GM19397 (cell line): ENCODE results near the gene PPFIA2.
"Not testable (repeated sequence)": the region's sequence is repeated elsewhere in the genome, so short reads cannot be mapped to it uniquely, and the experiment has no call there.

Experiments
- ATAC-seq: cut with Tn5 transposase; IDR thresholded peaks from one replicate; pipeline ENCODE4 v1.9.1; 2021; ENCODE audit warnings: mild to moderate bottlenecking, moderate library complexity; ENCODE audit not compliant: unreplicated experiment

The PPFIA2 gene

DNA sequence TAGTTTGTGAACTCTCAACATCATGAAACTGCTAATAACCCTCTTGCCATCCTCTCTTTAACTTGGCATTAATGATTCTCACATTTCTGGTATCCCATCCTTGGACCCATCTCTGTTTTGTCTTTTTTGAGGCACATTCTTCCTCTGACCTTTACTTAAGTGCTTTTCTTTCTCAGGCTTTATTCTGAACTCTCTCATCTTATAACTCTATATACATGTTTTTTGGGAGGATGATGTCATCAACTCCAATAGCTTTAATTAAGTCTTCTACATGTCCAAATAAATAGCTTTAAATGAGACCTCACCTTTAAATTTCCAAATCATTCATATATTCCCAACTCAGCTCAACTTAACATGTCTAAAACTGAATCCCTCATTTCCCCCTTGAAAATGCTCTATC is 88.4 kb downstream of the PPFIA2 start:
- no peak for ATAC-seq

DNA sequence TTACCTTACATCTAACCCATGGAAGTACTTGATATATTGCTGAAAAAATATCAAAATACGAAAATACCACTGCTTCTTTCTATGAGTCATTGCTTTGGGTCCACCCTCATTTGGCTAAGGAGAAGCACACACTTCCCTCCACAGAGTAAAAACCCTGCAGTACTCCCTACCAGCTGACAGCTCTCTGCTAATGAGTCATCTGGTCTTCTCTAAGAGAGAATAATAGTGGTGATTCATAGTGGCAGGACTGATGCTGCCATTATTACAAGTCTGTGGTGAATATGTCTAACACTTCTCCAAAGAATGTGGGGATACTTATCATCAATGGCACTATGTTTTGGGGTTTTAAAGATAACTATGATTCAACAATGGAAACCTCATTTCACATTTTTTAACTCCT is 90.7 kb downstream of the PPFIA2 start:
- ATAC-seq = peak; percentile 75

DNA sequence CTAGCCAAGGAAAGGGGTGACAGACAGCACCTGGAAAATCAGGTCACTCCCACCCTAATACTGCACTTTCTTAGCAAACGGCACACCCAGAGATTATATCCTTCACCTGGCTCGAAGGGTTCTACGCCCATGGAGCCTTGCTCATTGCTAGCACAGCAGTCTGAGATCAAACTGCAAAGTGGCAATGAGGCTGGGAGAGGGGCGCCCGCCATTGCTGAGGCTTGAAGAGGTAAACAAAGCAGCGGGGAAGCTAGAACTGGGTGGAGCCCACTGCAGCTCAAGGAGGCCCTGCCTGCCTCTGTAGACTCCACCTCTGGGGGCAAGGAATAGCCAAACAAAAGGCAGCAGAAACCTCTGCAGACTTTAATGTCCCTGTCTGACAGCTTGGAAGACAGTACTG is 99.8 kb downstream of the PPFIA2 start:
- not testable (repeated sequence) for ATAC-seq

DNA sequence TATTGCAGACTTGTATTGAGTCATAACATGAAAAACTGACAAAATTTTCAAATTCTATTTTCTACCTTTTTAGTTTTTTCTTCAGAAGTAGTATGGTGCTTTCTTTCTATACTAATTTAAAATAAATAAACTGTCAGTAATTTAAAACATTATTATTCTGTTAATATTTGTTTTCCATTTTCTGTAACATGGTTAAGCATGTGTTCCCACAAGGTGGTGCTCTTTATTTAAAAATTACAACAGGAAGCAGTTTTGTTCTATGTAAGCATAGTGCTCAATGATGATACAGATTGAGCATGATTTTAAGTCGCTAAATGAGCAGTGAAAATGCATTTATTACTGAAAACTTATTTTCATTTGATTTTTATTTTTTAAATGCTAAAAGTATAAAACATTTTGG is 114.6 kb downstream of the PPFIA2 start:
- no peak for ATAC-seq

DNA sequence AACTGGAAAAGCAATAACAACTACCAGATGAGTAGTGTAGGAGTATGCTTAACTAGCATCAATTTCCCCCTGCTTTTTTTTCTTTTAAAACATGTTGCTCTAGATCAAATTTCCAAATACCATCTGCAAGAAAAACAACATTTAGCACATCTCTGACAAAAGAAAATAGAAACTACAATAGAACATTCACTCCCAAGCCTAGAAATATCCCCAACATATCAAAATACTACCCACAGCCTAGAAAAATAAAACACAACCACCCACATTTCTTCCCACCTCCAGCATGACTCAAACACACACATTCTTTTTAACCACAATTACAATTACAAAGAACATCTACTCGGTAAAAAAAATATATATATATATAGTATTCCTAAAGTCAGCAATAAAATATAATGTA is 120.0 kb downstream of the PPFIA2 start:
- no peak for ATAC-seq

DNA sequence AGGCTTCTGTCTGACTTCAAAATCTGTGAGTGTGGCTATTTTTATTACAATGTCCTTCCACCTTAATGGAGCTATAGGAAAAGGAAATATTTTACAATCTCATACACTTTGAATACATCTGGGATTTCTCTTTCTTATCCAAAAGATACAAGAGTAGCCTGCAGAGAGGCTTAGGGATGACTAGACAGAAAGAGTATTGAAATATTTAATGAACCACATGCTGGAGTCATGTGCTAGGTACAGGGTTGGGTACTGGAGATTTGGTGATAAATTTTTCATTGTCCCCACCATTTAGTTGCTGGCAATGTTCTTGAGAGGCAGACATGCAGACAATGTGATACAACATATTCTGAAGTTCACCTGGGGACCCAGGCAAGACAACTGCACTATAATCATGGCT is 126.0 kb downstream of the PPFIA2 start:
- ATAC-seq = no peak

DNA sequence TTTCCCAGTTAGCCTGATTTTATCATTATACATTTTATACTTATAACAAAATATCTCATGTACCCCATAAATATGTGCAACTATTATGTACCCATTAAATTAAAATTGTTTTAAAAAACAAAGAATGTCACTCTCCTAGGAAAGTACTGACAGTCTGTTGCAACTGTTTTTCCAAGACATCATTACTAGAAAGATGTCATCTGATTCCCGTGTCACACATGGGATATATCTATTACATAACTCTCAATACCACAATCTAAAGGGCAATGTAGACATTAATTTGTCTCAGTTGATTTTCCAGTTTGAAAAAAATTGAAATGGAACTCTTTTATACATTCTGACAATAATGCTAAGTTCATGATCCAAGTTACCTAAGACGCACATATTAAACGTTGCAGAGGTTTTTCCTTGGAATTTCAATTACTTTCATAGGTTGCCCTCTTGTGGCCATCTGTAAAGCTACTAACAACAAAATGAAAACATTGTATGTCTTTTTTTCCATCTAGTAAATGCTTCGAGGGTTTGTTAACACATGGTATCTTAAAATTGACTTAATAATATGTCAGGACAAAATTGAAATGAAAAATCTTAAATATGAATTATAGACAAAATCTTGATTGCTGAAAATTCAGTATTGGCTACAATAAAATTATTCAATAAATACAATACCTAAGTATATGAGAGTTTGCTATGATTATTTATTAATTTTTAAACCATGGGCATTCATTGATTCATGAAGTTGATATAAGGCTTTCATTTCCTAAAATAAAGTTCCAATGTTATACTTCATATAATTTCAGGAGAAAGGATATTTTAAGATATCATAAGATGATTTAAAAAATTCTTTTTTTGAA is 131.6 kb downstream of the PPFIA2 start:
- no peak for ATAC-seq

DNA sequence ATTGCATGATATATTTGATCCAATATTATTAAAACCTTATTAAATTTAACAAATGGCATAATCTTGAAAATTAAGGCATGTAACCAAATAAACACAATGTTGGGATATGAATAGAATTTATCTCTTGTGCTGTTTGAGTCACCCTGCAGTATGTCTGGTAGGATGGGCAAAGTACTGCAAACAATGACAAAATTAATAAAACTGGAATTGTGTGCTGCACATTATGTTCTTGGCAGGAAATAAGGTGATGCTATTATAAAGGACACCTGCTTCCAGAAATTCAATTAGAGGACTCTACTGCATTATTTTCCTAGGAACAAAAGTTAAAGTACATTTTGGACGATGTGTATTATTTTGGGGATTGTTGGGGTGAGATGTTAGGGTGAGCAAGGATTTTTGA is 132.7 kb downstream of the PPFIA2 start:
- no peak for ATAC-seq

DNA sequence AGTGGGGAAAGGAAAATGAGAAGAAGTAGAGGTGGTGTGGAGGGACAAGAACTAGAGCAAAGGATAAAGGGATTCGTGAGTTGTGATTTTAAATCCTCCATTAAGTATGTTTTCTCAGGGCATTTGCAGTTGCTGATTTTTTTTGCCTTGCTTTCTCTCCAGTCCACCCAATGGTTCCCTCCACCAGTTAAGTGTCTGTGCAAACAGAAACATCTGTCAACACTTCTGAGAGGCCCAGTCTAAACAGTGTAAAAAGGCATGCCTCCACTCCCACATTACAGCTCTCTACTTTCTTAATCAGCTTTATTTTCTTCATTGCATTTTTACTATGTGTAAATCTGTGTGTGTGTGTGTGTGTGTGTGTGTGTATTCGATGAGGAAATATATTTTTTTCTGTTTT is 141.2 kb downstream of the PPFIA2 start:
- no peak for ATAC-seq

DNA sequence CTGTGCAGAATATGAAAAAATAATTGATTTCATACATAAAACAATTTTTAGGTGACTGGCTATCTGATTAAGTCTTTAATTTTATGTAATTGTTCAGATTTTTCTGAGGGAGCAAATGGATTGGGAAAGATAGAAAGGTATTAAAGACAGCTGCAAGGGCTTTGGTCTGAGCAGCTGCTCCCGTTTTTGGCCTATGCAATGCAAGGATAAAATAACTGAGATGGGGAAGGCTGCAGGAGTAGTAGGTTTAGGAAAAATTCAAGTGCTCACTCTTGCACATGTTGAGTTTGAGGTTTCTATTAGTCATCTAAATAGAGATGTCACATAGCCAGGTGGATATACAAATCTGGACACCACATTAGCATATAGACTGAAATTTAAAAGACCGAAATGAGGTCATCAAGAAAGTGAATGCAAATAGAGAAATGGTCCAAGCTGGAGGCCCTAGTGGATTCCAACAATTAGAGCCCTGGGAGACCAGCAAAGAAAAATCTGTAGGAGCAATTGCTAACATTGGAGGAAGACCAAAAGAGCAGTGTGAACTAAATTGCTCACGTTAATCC is 144.0 kb downstream of the PPFIA2 start:
- ATAC-seq = no peak

DNA sequence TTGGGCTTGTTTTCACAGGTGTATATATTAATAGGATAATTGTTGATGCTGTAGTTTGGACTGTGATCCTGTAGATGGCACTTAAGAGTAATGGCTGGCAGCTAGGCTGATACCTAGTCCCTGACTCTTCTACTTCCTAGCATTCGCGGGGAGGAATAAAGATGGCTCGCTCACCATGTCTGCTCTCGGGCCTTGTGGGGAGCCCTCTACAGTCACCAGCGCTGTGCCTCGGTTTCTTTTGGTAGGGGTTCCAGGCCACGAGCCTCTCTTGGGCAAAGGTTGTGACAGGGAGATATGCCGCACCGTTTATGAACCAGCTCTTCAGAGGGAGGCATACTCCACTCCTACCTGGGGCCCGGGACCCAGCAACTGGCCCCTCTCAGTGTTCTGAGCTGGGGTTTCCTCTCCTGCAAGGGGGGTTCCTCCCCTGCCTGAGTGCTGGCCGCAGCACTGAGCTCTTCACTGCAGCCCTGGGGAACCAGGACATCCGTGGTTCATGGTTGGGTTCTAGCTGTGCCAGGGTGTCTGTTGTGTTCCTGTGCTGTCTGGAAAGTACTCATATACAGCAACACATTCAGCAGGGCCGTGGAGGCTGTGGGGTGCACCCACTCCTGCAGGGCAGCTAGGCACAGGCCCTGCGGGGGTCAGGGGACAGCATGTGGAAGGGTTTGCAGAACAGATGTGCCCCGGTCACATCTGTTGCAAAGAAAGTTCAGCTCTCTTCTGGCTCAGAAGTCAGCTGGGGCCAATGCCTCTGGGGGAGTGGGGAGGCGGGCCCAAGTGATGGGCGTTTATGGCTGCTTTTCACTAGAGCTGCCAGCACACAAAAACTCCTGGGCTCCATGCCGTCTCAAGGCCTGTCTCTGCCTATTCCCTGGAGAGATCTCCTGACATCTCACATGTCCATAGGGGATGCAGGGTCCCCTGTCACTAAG is 147.9 kb downstream of the PPFIA2 start:
- peak; percentile 73 for ATAC-seq

DNA sequence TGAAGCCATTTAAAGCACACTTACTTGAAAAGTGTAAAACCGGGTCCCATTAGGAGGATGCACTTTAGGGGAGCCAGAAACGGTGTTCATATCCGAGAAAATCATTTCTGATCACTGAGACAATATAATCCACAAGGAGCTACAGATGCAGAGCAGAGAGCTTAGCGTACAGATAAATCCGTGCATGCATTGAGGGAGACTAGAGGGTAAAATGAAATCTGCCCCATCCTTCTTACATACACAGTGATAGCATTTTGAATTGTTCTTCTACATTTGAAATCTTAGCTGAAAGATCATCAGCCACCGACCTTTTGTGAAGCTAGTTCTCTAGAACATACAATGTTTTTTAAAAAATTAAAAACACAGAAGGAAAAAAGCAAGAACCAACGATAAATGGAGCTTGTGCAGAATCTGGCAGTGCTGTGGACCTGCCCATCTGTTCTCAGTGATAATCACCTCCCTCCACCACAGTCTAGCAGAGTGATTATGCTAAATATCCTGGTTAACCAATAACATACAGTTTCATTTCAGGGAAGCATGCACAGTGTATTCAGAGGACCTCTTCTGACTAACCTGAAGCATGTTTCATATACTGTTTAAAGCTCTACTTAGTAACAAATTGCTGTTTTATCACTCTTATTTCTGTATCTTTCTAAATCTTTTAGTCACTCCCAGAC is 161.1 kb downstream of the PPFIA2 start:
- ATAC-seq = peak; percentile 78

DNA sequence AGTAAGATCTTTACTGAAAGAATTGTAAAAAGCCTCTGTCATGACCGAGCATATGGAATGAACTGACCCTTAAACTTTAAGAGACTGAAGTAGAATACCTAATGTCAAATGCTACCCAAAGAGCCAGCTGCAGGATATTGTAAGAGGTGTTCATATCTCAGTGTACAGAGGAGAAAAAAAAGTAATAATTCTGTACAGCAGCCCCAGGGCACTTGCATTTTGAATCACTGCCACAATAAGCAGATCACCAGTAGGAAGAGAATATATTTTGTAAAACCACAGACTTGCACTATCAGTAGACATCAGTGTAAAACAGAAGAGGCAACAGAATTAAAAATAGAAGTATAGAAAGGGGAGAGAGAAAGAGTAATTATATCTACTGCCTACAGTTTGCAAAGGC is 162.6 kb downstream of the PPFIA2 start:
- no peak for ATAC-seq

DNA sequence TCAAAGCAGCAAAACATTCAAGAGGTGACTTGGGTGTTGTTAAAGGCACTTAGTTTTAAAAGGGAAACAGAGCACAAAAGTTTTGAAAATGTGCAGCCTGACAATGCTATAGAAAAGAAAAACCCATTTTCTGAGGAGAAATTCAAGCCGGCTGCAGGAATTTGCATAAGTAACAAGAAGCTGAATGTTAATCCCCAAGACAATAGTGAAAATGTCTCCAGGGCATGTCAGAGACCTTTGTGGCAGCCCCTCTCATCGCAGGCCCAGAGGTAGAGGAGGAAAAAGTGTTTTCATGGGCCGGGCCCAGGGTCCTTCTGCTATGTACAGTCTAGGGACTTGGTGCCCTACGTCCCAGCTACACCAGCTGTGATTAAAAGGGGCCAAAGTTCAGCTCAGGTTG is 167.9 kb downstream of the PPFIA2 start:
- ATAC-seq = no peak

DNA sequence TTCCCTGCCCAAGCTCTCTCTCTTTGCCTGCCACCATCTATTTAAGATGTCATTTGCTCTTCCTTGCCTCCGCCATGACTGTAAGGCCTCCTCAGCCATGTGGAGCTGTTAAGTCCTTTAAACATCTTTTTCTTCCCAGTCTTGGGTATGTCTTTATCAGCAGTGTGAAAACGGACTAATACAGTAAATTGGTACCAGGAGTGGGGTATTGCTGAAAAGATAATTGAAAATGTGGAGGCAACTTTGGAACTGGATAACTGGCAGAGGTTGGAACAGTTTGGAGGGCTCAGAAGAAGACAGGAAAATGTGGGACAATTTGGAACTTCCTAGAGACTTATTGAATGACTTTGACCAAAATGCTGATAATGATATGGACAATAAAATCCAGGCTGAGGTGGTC is 168.4 kb downstream of the PPFIA2 start:
- not testable (repeated sequence) for ATAC-seq

DNA sequence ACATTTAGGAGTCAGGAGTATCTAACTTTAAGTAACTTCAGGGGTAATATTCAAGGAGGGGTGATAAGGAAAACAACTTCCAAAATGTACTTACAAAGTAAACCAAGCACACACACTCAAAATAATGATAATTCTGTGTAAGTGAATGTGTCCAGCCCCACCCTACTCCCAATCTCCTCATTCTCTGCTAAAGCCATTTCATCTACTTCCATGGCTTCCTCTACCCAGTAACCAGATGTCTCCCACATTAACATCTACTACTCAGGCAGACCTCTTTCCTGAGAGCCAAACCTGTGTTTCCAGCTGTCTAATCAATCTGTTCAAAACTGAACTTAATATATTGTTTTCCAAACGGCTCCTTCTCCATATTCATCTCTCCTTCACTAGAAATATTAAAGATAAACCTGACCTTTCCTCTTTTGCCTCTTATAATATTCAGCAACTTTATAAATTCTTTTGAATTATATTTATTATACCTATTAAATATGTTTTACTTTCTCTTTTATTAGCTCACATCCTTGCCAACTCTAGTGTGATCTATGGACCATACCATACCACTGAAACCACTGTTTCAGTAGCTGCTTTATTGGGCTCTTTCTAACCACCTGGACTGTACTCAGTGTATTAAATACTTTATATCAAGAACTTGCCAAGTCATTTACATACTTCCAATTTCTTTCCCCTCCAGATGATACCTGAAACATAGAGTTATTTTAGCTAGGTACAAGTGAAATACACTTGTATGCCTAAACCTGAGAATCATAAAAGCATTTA is 170.7 kb downstream of the PPFIA2 start:
- ATAC-seq = no peak

DNA sequence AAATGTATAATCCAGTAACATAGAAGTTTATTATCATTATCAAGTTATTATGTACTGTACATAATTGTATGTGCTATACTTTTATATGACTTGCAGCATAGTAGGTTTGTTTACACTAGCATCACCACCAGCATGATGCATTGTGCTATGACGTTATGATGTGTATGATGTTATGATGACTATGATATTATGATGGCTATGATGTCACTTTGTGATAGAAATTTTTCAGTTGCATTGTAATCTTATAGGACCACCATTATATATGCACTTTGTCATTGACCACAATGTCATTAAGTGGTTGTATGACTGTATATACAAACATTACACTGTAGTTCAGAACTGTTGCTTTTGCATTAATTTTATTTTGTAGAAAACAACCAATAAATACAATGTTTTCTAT is 173.4 kb downstream of the PPFIA2 start:
- no peak for ATAC-seq

DNA sequence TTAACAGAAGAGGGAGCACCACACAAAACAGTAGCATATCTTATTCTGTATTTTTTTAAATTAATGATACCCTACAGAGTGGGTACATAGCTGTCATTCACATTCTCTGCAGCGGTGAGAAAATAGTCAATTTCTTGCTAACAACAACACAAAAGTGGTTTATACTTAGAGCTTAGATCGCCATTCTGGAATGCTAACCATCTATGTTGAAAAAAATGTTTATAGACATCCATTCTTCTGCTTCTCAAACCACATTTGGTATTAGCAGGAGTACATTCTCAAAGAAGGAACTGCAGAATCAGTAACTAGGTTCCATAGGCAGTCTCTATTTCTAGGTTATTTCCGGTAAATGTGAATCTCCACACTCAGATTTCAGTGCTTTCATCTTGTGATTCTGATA is 185.9 kb downstream of the PPFIA2 start:
- ATAC-seq = no peak

DNA sequence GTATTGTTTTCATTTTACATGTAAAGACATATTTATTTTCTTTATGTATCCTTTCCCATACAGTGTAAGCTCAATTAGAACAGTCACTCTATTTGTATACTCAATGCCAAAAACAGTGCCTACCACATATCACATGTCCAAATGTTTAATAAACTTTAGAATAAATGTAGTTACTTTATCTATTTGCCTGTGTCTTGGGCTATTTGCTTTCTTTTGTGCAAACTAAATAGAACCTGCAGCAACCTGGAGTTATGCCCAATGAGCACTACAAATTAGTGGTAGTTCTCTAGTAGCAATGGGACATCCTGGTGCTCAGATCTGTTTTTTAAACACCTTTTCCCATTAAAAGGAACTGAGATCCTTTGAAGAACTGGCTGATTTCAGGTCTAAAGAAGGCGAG is 186.7 kb downstream of the PPFIA2 start:
- no peak for ATAC-seq

DNA sequence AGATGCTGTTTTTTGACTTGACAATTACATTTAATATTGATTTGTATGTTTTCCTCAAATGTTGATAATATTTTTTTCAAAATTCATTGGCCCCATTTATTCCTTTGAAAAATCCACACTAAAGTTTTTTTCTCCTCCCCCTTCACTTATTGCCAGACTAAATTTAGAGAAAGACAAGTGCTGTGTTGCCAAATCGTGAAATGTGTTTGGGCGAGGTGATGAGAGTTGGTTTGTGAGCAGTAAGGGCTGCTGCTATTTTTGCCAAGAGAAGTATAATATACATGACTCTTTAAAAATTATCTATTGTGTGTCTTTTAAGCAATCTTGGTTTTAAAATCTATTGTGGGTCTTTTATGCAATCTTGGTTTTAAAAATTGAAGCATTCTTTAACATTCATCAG is 188.9 kb downstream of the PPFIA2 start:
- no peak for ATAC-seq
